Sigmoid colon (tissue), 4 donors: ENCODE data around the gene FTCD.

ENCODE experiments used
- CTCF ChIP-seq, 4 experiments: fragments of 450-650 bp in 3 of 4; fragments of 200-600 bp in 1 of 4; IDR thresholded peaks; one replicate each; pipeline ENCODE4 v1.5.1; 2016 to 2019; ENCODE audit warnings: antibody characterized with exemption in 4 of 4, mild to moderate bottlenecking in 3 of 4, moderate library complexity in 2 of 4
- POLR2A ChIP-seq, 2 donors: fragments of 450-650 bp; IDR thresholded peaks; one replicate each; pipeline ENCODE4 v1.6.1; 2016; ENCODE audit warnings: antibody characterized with exemption in 2 of 2, mild to moderate bottlenecking in 2 of 2, moderate library complexity in 2 of 2
- POLR2AphosphoS5 ChIP-seq, 4 donors: sonication (generic); formaldehyde crosslinking; IDR thresholded peaks; one replicate each; pipeline ENCODE4 v1.6.1; 2017; ENCODE audit warnings: antibody characterized with exemption in 4 of 4

- TF ChIP-seq POLR2AphosphoS5 (IDR thresholded peaks at IDR 0.05): no peak
- TF ChIP-seq POLR2A (IDR thresholded peaks at IDR 0.05): no peak
- TF ChIP-seq CTCF (IDR thresholded peaks at IDR 0.05): no peak
Observed at GRCh38 chr21:46138383-46138970, 16.9 kb downstream of the FTCD start.
